PC-3 (cell line): Measurements from ENCODE around the gene OOSP4B.

Source experiments
- EZH2 ChIP-seq: fragments of 300-600 bp; sonication (generic); IDR thresholded peaks from one replicate; pipeline ENCODE4 v1.6.1; 2017; ENCODE audit warnings: antibody characterized with exemption, mild to moderate bottlenecking, low read length; ENCODE audit not compliant: unreplicated experiment
- TF ChIP-seq, protein P1 (sequence below): fragments of 300-600 bp; sonication (generic); conservative IDR thresholded peaks from 2 replicates; pipeline ENCODE4 v1.5.1; 2017; ENCODE audit warnings: antibody characterized with exemption, low read depth, mild to moderate bottlenecking, low read length

DNA sequence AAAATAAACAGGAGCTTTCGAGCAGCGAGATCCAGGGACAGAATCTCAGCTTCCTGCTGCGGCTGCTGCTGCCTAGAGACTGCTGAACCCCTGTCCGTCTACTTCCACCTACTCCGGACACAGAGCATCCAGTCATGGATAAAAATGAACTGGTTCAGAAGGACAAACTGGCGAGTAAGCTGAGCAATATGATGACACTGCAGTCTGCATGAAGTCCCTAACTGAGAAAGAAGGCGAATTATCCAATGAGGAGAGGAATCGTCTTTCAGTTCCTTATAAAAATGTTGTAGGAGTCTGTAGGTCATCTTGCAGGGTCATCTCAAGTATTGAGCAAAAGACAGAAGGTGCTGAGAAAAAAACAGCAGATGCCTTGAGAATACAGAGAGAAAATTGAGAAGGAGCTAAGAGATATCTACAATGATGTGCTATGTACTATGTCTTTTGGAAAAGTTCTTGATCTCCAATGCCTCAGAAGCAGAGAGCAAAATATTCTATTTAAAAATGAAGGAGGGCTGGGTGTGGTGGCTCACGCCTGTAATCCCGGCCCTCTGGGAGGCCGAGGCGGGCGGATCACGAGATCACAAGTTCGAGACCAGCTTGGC, 60.3 kb downstream of the OOSP4B start:
- TF ChIP-seq, protein P1, sequence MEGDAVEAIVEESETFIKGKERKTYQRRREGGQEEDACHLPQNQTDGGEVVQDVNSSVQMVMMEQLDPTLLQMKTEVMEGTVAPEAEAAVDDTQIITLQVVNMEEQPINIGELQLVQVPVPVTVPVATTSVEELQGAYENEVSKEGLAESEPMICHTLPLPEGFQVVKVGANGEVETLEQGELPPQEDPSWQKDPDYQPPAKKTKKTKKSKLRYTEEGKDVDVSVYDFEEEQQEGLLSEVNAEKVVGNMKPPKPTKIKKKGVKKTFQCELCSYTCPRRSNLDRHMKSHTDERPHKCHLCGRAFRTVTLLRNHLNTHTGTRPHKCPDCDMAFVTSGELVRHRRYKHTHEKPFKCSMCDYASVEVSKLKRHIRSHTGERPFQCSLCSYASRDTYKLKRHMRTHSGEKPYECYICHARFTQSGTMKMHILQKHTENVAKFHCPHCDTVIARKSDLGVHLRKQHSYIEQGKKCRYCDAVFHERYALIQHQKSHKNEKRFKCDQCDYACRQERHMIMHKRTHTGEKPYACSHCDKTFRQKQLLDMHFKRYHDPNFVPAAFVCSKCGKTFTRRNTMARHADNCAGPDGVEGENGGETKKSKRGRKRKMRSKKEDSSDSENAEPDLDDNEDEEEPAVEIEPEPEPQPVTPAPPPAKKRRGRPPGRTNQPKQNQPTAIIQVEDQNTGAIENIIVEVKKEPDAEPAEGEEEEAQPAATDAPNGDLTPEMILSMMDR: no peak
- no peak for TF ChIP-seq EZH2
